Measurements from ENCODE around the gene TBC1D24.
A peak's percentile ranks its signal among the peaks of the same experiment; 100 is the strongest.
"Not testable (repeated sequence)": the region's sequence is repeated elsewhere in the genome, so short reads cannot be mapped to it uniquely, and the experiment has no call there.

Gene TBC1D24

GRCh38 chr16:2474877-2475412, at the start of gene TBC1D24:
TSS of gene TBC1D24 (plus strand) at chr16:2475127. CDS start at chr16:2496149, 21,022 bp downstream.
- DNase-seq = peak; percentile 60

- no peak for DNase-seq
These were observed 49.0 kb upstream of the TBC1D24 start for GRCh38 chr16:2425825-2426430.

GRCh38 chr16:2426941-2427361, 48.0 kb upstream of the TBC1D24 start:
- DNase-seq = no peak

GRCh38 chr16:2427526-2427925, 47.4 kb upstream of the TBC1D24 start:
- no peak for DNase-seq

GRCh38 chr16:2428051-2428783, 46.7 kb upstream of the TBC1D24 start:
- no peak for DNase-seq

GRCh38 chr16:2428784-2429033, 46.2 kb upstream of the TBC1D24 start:
- DNase-seq = no peak

GRCh38 chr16:2429034-2429770, 45.7 kb upstream of the TBC1D24 start, which contains the start of gene CCNF:
TSS of gene CCNF (plus strand) at chr16:2429447. CDS start at chr16:2429482, 35 bp downstream.
- DNase-seq = peak; percentile 94

- DNase-seq = no peak
These were observed 44.9 kb upstream of the TBC1D24 start for GRCh38 chr16:2429771-2430663.

GRCh38 chr16:2432286-2432685, 42.6 kb upstream of the TBC1D24 start:
- no peak for DNase-seq

GRCh38 chr16:2432801-2433505, 42.0 kb upstream of the TBC1D24 start:
- no peak for DNase-seq

- not testable (repeated sequence) for DNase-seq
These were observed 39.7 kb upstream of the TBC1D24 start for GRCh38 chr16:2435236-2435635.

- no peak for DNase-seq
These were observed 38.8 kb upstream of the TBC1D24 start for GRCh38 chr16:2436110-2436509.

GRCh38 chr16:2437032-2437790, 37.7 kb upstream of the TBC1D24 start:
- DNase-seq = no peak

GRCh38 chr16:2438121-2438520, 36.8 kb upstream of the TBC1D24 start:
- no peak for DNase-seq

GRCh38 chr16:2439598-2439997, 35.3 kb upstream of the TBC1D24 start:
- no peak for DNase-seq

- not testable (repeated sequence) for DNase-seq
These were observed 33.7 kb upstream of the TBC1D24 start for GRCh38 chr16:2441143-2441804.

GRCh38 chr16:2443555-2443954, 31.4 kb upstream of the TBC1D24 start:
- DNase-seq = no peak

- no peak for DNase-seq
These were observed 26.9 kb upstream of the TBC1D24 start for GRCh38 chr16:2447920-2448583.

- no peak for DNase-seq
These were observed 25.8 kb upstream of the TBC1D24 start for GRCh38 chr16:2449118-2449517.

GRCh38 chr16:2450535-2450934, 24.4 kb upstream of the TBC1D24 start:
- DNase-seq = no peak
